Measurements from ENCODE around the gene IGF2BP3. TPM values are rescaled to one million over a fixed set of nuclear protein-coding genes. Genes with fewer than 3 reads are reported as not detected.

The IGF2BP3 gene
- total RNA-seq, 3 donors from 2014 or later, result 0.59 to 3.5 TPM; not detected in 1

- no peaks in the 10 kb centered on the region for H3K4me1 ChIP-seq
- DNase-seq (ENCODE audit: low spot score in 2 of 2), result no peak
- H3K4me3 ChIP-seq, result no peak overlapping the region
- no peak overlapping the region for H3K27ac ChIP-seq
- no peak for TF ChIP-seq CTCF (IDR thresholded peaks at IDR 0.05)
- no peak for TF ChIP-seq POLR2AphosphoS5 (IDR thresholded peaks at IDR 0.05)
- no peak for TF ChIP-seq POLR2A (IDR thresholded peaks at IDR 0.05)
- H3K36me3 ChIP-seq, result no peaks in the 10 kb centered on the region
- no peaks in the 10 kb centered on the region for H3K9me3 ChIP-seq
- no peaks in the 10 kb centered on the region for H3K27me3 ChIP-seq
- intact Hi-C loops (cut with DNase I; ENCODE audit: low total_unique reads), result no loop called here
Observed at GRCh38 chr7:23397241-23397640, 73.0 kb downstream of the IGF2BP3 start.

- intact Hi-C loops (cut with DNase I; ENCODE audit: low total_unique reads), result no loop called here
Observed at GRCh38 chr7:23396222-23397015, 73.9 kb downstream of the IGF2BP3 start.

GRCh38 chr7:23394488-23395171 lies 75.7 kb downstream of the IGF2BP3 start:
- H3K36me3 ChIP-seq, result no peaks in the 10 kb centered on the region
- H3K4me1 ChIP-seq, result no peaks in the 10 kb centered on the region
- no peak for TF ChIP-seq CTCF (IDR thresholded peaks at IDR 0.05)
- TF ChIP-seq POLR2AphosphoS5 (IDR thresholded peaks at IDR 0.05), result no peak
- no peak for TF ChIP-seq POLR2A (IDR thresholded peaks at IDR 0.05)
- no peaks in the 10 kb centered on the region for H3K9me3 ChIP-seq
- no peak overlapping the region for H3K27ac ChIP-seq
- intact Hi-C loops (cut with DNase I; ENCODE audit: low total_unique reads), result no loop called here
- DNase-seq (ENCODE audit: low spot score in 2 of 2), result no peak
- no peak overlapping the region for H3K4me3 ChIP-seq
- H3K27me3 ChIP-seq, result no peaks in the 10 kb centered on the region

More at GRCh38 chr7:23396222-23397015, 73.9 kb downstream of the IGF2BP3 start:
- TF ChIP-seq POLR2AphosphoS5 (IDR thresholded peaks at IDR 0.05) (no peak), CTCF (IDR thresholded peaks at IDR 0.05) (no peak), POLR2A (IDR thresholded peaks at IDR 0.05) (no peak)
- Histone ChIP-seq H3K4me3 (no peak overlapping the region), H3K4me1 (no peaks in the 10 kb centered on the region), H3K27me3 (no peaks in the 10 kb centered on the region), H3K9me3 (no peaks in the 10 kb centered on the region), H3K27ac (no peak overlapping the region), H3K36me3 (no peaks in the 10 kb centered on the region)
- DNase-seq (ENCODE audit: low spot score in 2 of 2), result no peak

GRCh38 chr7:23393636-23394035 lies 76.7 kb downstream of the IGF2BP3 start:
- no peak for TF ChIP-seq POLR2AphosphoS5 (IDR thresholded peaks at IDR 0.05)
- TF ChIP-seq POLR2A (IDR thresholded peaks at IDR 0.05), result no peak
- TF ChIP-seq CTCF (IDR thresholded peaks at IDR 0.05), result no peak
- Histone ChIP-seq H3K27me3 (no peaks in the 10 kb centered on the region), H3K9me3 (no peaks in the 10 kb centered on the region), H3K4me3 (no peak overlapping the region), H3K27ac (no peak overlapping the region), H3K4me1 (no peaks in the 10 kb centered on the region), H3K36me3 (no peaks in the 10 kb centered on the region)
- no peak for DNase-seq (ENCODE audit: low spot score in 2 of 2)
- intact Hi-C loops (cut with DNase I; ENCODE audit: low total_unique reads), result no loop called here

GRCh38 chr7:23389701-23390100 lies 80.6 kb downstream of the IGF2BP3 start:
- no peak for DNase-seq (ENCODE audit: low spot score in 2 of 2)
- intact Hi-C loops (cut with DNase I; ENCODE audit: low total_unique reads), result loop anchor here (5.0 kb wide), 1 partner anchor 482 kb away; no protein-coding TSS in a partner anchor
- Histone ChIP-seq H3K4me3 (no peak overlapping the region), H3K36me3 (no peaks in the 10 kb centered on the region), H3K4me1 (no peaks in the 10 kb centered on the region), H3K9me3 (no peaks in the 10 kb centered on the region), H3K27me3 (no peaks in the 10 kb centered on the region), H3K27ac (no peak overlapping the region)
- no peak for TF ChIP-seq CTCF (IDR thresholded peaks at IDR 0.05)
- no peak for TF ChIP-seq POLR2AphosphoS5 (IDR thresholded peaks at IDR 0.05)
- TF ChIP-seq POLR2A (IDR thresholded peaks at IDR 0.05), result no peak

Data from breast epithelium (tissue), 4 donors.